Inferior parietal cortex (tissue), 1 donor: ENCODE data around the gene ATG12.
"Not testable (repeated sequence)": the region's sequence is repeated elsewhere in the genome, so short reads cannot be mapped to it uniquely, and the experiment has no call there.

ENCODE experiments used
- DNase-seq: peaks from one replicate; pipeline ENCODE4 v3.0.0-alpha.2; 2016; ENCODE audit errors: extremely low spot score

The ATG12 gene

DNA sequence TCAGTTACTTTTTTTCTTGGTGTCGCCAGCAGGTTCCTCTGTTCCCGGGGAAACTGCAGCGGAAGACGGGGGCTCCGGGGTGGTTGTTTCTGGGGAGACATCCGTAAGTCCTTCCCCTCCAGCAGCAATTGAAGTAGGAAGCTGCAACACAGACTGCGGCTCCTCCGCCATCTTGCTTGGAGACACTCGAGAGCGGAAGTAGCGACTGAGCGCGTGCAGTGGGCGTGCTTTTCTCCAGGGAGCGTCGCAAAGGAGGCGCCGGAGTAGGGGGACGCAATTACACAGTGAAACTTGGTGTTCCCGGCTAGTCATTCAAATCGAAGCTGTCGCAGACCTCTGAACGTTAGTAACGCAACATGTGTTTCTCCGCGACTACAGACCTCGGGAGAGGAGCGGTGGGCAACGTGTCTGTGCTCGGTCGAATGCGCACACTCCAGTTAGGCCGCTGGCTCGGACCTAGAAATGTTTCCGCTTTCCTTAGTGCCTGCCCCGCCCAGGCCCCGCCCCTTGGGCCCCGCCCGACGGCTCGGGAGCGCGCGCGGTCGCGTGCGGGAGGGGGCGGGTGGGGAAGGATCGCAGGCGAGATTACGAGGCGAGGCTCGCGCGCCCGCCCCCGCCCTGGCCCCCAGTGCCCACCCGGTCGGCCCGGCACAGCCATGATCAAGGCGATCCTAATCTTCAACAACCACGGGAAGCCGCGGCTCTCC, at the start of gene ATG12, which contains the start of gene AP3S1:
Gene ATG12 (minus strand): TSS at position 184 of the 707 bp plus-strand sequence. CDS start 13 bp downstream, at position 171.
Gene AP3S1 (plus strand): TSS at position 554 of the 707 bp plus-strand sequence. CDS start 103 bp downstream, at position 657.
- peak; percentile 97 for DNase-seq

DNA sequence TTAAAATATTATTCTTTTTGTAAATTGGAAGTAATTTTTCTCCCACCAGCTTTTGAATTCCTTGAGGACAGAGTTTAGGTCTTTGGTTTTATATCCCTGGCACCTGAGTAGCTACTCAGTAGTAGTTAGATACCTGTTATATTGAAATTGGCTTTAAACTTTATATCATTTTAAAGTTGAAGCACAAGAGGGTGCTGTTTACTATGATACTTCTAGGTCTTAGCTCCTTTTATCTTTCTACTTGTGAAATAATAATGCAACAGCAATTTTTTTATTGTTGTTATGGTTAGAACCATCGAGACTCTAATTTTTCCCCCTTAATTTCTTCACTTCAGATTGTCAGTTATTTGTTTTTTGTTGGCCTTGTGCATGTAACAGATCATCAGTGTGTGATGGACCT, 46.7 kb upstream of the ATG12 start:
- DNase-seq, result no peak

DNA sequence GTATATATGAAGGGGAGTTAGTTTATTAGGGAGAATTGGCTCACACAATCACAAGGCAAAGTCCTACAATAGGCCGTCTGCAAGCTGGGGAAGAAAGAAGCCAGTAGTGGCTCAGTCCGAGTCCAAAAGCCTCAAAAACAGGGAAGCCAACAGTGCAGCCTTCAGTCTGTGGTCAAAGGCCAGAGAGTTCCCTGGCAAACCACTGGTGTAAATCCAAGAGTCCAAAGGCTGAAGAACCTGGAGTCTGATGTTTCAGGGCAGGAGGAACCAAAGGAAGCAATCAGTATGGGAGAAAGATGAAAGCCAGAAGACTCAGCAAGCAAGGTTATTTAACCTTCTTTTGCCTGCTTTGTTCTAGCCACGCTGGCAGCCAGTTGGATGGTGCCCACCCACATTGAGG, 43.8 kb upstream of the ATG12 start:
- DNase-seq, result not testable (repeated sequence)

DNA sequence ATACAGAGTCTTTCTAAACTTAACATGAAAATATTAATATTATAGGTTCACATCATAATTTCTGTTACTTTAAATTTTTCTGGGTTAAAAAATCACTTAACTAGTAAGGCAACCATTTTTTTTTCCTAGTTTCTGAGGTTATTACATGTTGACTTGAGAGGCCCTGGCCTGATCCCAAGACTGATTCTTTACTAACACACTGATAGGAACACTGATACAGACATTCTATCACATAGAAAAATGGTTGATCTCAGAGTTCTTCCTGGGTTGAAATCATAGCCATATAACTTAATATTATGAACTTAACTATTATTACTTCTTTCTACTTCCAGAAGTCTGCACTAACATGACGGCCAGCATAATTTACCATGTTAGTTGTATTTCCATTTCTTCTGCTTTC, 43.3 kb upstream of the ATG12 start:
- DNase-seq, result no peak

DNA sequence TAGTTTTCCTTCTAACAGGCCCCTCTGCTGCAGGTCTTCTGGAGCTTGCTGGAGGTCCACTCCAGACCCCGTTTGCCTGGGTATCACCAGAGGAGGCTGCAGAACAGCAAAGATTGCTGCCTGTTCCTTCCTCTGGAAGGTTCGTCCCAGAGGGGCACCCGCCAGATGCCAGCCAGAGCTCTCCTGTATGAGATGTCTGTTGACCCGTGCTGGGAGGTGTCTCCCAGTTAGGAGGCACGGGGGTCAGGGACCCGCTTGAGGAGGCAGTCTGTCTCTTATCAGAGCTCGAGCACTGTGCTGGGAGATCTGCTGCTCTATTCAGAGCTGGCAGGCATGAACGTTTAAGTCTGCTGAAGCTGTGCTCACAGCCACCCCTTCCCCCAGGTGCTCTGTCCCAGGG, 41.1 kb upstream of the ATG12 start:
- not testable (repeated sequence) for DNase-seq

DNA sequence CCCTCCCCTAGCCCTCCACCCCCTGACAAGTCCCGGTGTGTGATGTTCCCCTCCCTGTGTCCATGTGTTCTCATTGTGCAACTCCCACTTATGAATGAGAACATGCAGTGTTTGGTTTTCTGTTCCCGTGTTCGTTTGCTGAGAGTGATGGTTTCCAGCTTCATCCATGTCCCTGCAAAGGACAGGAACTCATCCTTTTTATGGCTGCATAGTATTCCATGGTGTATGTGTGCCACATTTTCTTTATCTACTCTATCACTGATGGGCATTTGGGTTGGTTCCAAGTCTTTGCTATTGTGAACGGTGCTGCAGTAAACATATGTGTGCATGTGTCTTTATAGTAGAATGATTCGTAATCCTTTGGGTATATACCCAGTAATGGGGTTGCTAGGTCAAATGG, 36.0 kb upstream of the ATG12 start:
- DNase-seq, result not testable (repeated sequence)

DNA sequence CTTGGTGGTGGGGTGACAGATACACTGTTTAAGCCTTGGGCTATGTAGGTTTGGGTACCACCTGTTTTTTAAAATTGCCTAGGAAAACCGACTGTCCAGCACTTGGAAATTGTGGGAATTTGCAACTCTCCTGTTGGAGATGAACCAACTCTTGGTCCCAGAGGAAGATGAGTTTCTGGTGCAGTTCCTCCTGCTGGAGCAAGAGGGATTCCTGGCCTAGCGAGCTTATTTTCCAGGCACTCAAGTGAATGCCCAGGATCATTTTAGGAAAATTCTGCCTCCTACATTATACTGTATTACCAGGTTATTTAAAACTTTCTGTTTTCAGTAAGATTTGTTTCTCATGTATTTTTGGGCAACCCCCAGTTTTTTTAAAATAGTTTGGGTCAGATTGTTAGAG, 34.1 kb upstream of the ATG12 start:
- DNase-seq, result no peak

DNA sequence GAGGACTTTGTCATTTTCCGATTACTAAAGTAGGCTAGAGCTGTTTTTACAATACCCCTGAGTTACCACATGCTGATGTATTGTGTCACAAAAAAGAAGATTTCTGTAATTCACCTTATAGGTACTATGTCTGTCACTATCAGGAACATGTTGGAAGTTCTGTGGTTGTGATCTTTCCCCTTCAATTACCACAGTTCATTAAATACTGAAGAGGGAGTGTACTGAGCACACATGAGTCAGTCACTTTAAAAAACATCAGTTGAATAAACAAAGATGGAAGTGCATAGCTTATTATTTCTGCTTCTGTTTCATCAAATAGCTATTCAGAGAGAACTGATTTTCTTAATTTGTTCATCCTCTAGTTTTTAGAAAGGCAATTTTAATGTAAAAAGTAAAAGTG, 32.0 kb upstream of the ATG12 start:
- no peak for DNase-seq

DNA sequence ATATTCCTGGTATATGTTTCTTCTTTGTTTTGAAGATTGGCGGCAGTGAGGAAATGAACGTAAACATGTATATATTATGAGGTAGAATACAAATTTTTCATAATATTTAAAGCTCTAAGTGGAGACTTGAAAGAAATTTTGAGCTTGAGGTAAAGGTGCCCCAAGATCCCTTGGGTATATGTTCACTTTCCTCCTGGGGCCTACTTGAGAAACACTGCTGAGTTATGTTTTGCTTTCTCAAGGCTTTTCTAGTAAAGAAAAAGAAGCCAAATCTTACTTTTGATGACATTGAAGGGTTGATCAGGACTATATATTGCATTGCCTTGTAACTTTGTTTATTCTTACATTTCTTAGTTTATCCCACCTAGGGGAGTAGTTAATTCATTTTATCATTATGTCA, 31.1 kb upstream of the ATG12 start:
- DNase-seq, result no peak

DNA sequence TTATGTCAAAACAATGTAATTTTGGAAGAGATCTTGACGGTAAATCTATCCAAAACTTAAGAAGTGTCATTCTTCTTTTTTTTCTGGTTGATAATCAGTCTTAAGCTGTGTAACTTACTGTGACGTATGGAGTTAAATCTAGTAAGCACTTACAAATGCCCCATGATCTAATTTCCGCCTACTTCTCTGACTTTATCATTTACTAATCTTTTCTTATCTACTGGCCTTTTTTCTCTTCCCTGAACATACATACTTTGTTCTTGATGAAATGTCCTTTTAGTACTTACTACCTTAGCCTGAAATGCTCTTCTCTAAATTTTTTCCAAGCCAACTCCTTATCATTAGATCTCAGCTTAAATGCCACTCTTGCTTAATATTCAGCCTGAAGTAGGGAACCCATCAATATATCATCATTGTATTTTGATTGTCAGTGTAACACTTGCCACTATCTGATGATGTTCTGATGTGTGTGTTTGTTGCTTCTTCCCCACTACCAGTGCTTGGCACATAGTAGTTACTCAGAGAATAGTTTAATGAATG, 28.0 kb upstream of the ATG12 start:
- DNase-seq, result no peak

DNA sequence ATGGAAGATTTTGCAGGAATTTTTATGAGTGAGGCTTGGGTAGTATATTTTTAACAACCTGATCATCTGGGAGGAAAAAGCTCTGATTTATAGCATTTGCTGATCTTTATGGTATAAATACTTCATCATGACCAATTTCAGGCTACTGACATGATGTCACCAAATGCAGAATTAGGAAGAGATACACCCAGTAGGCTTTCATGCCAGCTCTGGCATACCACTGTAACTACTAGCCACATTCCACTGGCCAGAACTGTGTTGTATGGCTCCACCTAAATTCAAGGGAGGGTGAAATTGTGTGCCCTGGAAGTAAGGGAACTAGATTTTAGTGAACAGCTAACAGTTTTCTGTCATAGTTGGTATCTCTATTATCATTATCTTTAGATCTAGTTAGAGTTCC, 18.0 kb upstream of the ATG12 start:
- DNase-seq, result no peak

DNA sequence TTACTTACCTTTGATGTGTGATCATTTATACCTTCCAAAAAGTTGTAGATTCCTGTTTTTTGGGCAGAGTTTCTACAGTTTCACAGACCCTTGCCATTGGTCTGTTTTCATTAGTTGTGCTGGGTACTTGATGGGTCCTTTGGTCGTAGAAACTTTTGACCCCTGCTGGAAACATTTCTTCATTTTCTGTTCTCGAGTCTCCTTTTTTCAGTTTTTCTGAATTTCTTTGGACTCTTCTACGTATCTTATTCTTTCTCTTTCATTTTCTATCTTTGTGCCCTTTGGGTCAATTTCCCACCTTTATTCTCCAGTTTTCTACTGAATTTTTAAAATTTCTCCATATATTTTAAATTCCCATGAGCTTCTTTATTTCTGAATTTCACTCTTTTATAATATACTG, 17.0 kb upstream of the ATG12 start:
- no peak for DNase-seq

DNA sequence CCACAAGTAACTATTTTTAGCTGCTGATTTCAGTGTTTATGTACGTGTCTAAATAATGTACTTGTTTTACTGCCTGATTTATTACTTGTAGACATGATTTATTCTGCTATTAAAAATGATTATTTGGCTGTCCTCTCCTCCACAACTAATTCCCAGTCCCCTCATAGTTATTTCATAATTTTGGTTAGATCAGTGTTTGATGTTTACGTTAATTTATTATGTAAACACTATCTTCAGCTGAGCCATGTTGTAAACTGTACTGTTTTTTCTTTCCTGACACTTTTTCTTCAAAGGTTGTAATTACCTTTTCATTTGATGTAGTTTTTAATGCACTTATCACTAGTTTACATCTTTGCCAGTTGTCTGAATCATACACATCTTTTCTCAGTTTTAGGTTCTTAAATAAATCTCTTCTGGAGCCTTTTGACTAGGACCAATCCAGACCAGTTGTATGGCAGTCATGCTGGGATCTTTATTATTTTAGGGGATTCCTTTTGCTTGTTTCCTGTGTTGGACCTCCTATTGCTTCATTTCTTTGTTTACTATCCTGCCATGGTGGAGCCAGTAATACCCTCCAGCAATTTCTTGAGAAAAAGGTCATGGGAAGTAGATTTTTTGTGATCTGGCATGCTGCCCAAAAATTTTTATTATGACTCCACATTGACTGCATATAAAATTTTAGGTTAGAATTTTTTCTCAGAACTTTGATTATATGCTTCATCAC, 16.4 kb upstream of the ATG12 start:
- no peak for DNase-seq

DNA sequence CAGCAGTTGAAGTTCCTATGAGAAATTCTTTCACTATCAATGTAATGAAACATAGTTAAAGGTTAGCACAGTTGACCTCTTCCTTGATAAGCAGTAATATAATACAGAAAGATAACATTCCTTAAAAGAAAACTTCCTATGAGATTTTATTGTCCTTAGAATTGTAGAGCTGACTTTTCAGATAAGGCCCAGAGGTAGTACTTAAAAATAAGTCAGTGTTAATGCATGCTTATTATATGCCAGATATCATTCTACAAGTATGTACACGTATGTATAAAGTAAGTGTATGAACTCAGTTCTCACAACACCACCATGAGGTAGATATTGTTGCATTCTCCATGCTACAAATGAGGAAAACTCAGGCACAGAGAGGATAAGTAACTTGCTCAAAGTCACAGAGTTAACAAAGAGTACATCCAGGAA, 15.7 kb upstream of the ATG12 start:
- no peak for DNase-seq

DNA sequence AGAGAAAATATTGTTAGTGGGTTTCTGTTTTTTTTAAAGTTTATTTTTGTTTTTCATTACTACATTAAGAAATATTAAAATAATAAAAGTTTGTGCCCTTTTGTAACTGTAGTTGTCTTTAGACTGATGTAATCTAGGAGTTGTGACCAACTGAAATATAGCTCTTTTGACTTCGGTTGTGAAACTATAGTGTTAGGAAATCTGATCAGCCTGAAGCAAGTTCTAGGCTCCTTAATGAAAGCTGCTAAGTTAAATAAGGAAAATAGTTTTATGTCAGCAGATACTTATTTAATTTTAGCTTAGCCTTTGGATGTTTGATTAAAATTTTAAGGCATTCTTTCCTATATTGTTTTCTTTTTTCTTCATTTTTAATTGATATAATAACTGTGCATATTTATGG, 14.6 kb upstream of the ATG12 start:
- no peak for DNase-seq

DNA sequence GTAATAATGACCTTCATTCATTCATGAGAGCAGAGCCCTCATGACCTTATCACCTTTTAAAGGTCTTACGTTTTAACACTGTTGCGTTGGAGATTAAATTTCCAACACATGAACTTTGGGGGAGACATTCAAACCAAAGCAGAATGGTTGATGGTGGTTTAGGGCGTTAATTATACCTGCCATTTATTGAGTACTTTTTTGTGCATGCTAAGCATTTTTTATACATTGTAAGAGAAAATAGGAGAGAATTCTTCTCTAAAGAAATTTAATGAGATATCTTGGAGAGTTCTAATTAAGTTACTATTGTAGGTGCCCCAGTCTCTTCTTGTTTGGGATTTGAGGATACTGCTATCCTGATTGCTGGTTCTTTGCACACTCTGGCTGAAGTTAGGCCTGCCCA, 12.8 kb upstream of the ATG12 start:
- DNase-seq, result no peak

DNA sequence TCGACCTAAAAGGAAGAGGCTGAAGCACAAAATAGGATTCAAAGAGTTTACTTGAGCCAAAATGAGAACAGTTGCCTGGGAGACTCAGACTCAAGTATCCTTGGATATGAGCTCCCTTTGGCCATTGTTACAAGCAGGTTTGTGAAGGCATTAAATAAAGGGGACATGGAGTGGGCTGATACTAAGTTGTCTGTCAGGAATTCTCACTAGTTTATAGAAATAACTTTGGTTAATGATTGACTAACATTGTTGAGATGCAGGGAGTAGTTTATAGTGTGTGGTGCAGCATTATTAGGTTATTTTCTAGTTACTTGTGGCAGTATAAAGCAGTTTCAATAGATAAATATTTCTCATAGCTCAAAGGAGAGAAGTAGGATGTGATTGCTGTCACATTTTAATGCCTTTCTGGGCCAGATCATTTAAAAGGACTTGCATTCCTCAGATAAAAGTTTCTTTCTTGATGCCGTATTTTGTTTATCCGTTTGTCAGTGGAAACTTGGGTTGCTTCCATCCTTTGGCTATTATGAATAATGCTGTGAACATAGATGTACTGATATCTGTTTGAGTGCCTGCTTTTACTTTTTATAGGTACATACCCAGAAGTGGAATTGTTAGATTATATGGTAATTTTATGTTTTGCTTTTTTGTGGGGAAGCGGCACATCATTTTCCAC, 9.5 kb upstream of the ATG12 start:
- no peak for DNase-seq

DNA sequence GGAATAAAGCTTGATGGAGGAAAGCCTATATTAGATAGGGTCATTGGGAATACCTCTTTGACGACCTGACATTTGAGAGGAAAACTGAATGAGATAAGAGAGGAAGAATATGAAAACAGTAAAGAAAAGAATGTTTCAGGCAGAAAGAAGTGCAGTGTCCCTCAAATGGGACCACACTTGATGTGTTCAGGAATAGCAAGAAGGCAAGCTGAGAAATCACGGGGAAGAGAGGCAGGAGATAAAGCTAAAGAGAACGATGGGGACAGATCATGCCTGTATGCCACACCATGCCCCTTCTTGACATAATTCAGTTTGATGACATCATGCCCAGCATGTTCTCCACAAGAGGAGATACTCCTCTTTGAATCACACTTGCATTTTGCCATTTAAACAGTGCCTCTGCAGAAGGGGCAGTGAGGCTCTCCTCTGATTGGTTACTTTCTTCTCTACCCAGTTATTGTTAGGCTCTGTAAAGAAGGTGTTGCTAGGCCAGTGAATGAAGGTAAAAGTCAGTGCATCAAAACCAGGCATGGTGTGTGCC, 8.0 kb upstream of the ATG12 start:
- DNase-seq, result no peak

DNA sequence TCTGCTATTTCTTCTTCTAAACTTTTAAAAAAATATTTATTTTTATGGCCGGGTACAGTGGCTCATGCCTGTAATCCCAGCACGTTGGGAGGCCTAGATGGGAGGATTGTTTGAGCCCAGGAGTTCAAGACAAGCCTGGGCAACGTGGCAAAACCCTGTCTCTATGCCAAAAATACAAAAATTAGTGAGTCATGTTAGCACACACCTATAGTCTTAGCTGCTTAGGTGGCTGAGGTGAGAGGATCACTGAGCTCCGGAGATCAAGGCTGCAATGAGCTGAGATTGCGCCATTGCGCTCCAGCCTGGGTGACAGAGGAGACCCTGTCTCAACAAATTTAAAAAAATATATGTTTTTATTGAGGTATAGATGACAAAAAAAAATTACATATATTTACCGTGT, 5.9 kb upstream of the ATG12 start:
- DNase-seq, result no peak

DNA sequence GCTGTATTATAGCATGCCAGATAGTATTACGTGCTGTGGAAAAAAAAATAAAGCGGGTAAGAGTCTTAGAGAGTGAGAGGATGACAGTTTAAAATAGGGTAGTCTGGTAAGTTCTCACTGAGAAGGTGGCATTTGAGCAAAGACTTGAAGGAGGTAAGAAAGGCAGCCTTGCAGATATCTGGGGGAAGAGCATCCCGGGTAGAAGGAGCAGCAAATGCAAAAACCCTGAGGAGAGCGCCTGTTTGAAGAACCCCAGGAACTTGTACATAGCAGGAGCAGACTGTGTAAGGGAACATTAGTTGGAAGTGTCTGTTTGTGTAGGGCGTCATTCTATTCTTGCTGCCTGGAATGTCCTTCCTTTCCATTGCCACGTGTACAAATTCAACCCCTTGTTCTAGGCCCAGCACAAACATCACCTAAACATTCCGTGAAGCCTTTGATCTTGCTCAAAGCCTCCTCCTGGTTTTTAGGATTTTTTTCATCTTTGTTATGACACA, 3.0 kb upstream of the ATG12 start:
- no peak for DNase-seq

DNA sequence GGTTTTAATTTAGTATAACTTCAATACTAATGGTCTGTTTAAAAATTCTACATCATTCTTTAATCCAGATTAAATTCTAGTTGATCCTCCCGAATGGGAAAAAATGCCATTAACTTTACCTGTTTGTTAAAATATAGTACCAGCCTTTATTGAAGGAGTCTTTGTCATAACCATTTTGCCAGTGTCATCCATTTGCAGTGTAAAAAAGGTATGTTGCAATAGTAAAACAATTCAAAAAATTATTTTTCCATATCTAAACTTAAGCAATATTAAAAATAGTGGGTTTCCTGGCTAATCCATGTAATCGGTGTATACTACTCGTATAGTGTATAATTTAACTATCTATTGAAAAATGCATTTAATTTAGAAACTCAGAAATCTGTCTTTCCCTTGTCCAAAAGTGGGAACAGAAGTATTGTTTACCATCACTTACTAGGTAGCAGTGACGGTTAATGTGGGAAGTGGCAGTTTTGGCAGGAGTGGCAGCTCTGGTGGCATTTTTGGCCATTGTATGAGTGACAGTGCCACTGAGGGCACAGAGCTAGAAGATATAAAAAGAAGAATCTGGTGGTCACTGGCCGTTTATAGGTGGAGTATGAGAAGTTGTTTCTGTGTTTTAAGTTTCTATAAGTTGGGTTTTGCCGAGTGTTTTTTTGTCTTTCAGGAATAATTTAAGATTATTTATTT, 2.2 kb upstream of the ATG12 start:
- DNase-seq, result no peak
